ENCODE data around the gene SGSM2. TPM values are rescaled to one million over a fixed set of nuclear protein-coding genes. Genes with fewer than 3 reads are reported as not detected.

Gene SGSM2
- total and polyA plus RNA-seq, 2 of the 13 experiments (the other 11 are each of a cell fraction or from before 2014, with no cell fraction given) = 30.4 to 51.3 TPM

DNA sequence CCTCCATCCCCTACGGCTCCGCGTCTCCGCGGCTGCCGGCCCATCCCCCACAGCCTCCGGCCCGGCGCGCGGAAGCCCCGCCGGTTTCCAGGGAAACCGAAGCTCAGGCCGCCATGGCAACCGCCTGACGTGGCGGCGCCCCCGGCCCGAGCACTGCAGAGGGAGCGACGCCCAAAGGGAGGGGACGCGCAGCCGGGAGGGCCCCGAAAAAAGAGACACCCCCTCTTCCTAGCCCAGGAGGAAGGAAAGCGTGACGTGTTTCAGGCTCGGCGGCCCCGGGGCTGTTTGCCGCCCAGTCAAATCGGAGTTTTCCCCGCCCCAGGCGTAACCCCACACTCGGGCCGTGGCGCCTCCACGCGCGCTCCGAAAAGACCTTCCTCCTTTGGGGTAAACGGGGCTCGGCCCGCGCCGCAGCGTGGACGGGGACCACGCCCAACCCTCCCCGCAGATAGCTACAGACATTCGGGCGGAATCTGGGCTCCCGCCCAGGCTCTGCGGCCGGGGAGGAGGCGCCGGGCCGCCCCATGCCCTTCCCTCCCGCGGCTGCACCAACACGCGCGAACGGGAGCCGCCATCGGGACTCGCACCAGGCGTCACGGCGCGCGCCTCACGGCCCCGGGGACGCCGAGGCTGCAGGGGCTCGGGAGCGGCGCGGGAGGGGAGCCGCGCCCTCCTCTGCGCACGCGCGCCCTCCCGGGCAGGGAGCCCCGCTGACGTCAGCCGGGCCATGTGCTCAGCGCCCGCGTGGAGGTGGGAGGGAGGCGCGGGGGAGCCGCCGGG lies 56.1 kb downstream of the SGSM2 start (continued):
- TF ChIP-seq, protein P1, sequence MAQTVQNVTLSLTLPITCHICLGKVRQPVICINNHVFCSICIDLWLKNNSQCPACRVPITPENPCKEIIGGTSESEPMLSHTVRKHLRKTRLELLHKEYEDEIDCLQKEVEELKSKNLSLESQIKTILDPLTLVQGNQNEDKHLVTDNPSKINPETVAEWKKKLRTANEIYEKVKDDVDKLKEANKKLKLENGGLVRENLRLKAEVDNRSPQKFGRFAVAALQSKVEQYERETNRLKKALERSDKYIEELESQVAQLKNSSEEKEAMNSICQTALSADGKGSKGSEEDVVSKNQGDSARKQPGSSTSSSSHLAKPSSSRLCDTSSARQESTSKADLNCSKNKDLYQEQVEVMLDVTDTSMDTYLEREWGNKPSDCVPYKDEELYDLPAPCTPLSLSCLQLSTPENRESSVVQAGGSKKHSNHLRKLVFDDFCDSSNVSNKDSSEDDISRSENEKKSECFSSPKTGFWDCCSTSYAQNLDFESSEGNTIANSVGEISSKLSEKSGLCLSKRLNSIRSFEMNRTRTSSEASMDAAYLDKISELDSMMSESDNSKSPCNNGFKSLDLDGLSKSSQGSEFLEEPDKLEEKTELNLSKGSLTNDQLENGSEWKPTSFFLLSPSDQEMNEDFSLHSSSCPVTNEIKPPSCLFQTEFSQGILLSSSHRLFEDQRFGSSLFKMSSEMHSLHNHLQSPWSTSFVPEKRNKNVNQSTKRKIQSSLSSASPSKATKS (CRISPR knock-in tag; IDR thresholded peaks at IDR 0.05) = no peak
- TF ChIP-seq MLX (CRISPR knock-in tag; IDR thresholded peaks at IDR 0.05) (no peak), ZNF780A (CRISPR knock-in tag; IDR thresholded peaks at IDR 0.05) (no peak), ASH2L (IDR thresholded peaks at IDR 0.05; ENCODE audit: insufficient read length, low read depth, low read length) (peak; percentile 6), HOXA3 (CRISPR knock-in tag; IDR thresholded peaks at IDR 0.05) (peak; percentile 48; the same call in 1 of the 2 replicates), ZNF138 (CRISPR knock-in tag; IDR thresholded peaks at IDR 0.05; ENCODE audit: low read depth) (no peak), TGIF2 (CRISPR knock-in tag; IDR thresholded peaks at IDR 0.05) (no peak), ZNF281 (CRISPR knock-in tag; IDR thresholded peaks at IDR 0.05; ENCODE audit: borderline replicate concordance) (peak; percentile 75), JDP2 (CRISPR knock-in tag; IDR thresholded peaks at IDR 0.05; ENCODE audit: borderline replicate concordance) (no peak), SMAD3 (CRISPR knock-in tag; IDR thresholded peaks at IDR 0.05) (no peak), ZNF512B (CRISPR knock-in tag; IDR thresholded peaks at IDR 0.05; ENCODE audit: borderline replicate concordance) (no peak), ZNF790 (CRISPR knock-in tag; IDR thresholded peaks at IDR 0.05; ENCODE audit: borderline replicate concordance) (0 out of 2 replicates have a peak, but pooled peaks have one; percentile 57), HNRNPK (IDR thresholded peaks at IDR 0.05; ENCODE audit: low read depth, low read length, poor library complexity, severe bottlenecking) (peak; percentile 56), ZC3H4 (CRISPR knock-in tag; IDR thresholded peaks at IDR 0.05; ENCODE audit: borderline replicate concordance) (0 out of 2 replicates have a peak, but pooled peaks have one; percentile 27), ZNF577 (CRISPR knock-in tag; IDR thresholded peaks at IDR 0.05; ENCODE audit: borderline replicate concordance, low read depth) (no peak), PRMT3 (CRISPR knock-in tag; IDR thresholded peaks at IDR 0.05; ENCODE audit: borderline replicate concordance, low read depth) (no peak)
- TF ChIP-seq, protein P2, sequence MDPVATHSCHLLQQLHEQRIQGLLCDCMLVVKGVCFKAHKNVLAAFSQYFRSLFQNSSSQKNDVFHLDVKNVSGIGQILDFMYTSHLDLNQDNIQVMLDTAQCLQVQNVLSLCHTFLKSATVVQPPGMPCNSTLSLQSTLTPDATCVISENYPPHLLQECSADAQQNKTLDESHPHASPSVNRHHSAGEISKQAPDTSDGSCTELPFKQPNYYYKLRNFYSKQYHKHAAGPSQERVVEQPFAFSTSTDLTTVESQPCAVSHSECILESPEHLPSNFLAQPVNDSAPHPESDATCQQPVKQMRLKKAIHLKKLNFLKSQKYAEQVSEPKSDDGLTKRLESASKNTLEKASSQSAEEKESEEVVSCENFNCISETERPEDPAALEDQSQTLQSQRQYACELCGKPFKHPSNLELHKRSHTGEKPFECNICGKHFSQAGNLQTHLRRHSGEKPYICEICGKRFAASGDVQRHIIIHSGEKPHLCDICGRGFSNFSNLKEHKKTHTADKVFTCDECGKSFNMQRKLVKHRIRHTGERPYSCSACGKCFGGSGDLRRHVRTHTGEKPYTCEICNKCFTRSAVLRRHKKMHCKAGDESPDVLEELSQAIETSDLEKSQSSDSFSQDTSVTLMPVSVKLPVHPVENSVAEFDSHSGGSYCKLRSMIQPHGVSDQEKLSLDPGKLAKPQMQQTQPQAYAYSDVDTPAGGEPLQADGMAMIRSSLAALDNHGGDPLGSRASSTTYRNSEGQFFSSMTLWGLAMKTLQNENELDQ (CRISPR knock-in tag; IDR thresholded peaks at IDR 0.05; ENCODE audit: borderline replicate concordance) = no peak

Data from HepG2 (cell line).